GM19463 (cell line): Measurements from ENCODE around the gene NEK10.

ENCODE experiments used
- ATAC-seq: cut with Tn5 transposase; IDR thresholded peaks from one replicate; pipeline ENCODE4 v1.9.1; 2021; ENCODE audit warnings: mild to moderate bottlenecking, moderate library complexity; ENCODE audit not compliant: unreplicated experiment

The NEK10 gene

GRCh38 chr3:27252646-27253045, 116.5 kb downstream of the NEK10 start:
- ATAC-seq: no peak

GRCh38 chr3:27244374-27244773, 124.8 kb downstream of the NEK10 start:
- ATAC-seq: no peak

GRCh38 chr3:27239951-27240350, 129.2 kb downstream of the NEK10 start:
- ATAC-seq: no peak

DNA sequence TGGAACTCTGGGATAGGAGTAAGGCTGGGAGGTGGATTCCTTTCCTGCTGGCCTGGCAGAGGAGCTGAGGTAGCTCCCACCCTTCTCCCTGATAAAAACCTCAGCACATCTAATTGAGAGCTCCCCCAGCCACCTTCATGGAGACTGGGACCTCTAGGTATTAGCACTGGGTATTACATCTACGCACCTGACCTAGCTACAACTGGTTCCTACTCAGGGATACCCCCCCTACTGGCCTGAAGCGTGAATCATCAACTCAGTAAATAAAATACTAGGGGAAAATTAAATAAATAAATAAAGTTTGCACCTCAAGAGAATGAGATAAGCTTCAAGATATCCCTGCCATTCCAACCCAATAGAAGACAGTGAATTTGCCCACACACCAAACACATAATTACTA, 140.4 kb downstream of the NEK10 start:
- no peak for ATAC-seq

- no peak for ATAC-seq
These were observed 145.0 kb downstream of the NEK10 start for GRCh38 chr3:27224197-27224596.

- no peak for ATAC-seq
These were observed 147.8 kb downstream of the NEK10 start for GRCh38 chr3:27221264-27221932.

DNA sequence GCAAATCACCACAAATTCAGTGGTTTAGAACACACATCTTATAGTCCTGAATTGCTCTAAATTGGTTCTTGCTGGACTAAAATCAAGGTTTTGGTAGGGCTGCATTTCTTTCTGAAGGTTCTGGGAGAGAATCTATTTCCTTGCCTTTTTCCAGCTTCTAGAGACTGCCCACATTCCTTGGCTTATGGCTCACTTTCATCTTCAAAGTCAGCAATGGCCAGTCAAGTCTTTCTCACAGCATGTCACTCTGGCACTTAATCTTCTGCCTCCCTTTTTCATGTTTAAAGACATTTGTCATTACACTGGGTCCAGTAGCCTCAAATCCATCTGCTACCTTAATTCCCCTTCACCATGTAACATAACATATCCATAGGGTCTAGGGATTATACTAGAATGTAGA, 149.0 kb downstream of the NEK10 start:
- no peak for ATAC-seq

- no peak for ATAC-seq
These were observed 149.9 kb downstream of the NEK10 start for GRCh38 chr3:27219127-27219845.

DNA sequence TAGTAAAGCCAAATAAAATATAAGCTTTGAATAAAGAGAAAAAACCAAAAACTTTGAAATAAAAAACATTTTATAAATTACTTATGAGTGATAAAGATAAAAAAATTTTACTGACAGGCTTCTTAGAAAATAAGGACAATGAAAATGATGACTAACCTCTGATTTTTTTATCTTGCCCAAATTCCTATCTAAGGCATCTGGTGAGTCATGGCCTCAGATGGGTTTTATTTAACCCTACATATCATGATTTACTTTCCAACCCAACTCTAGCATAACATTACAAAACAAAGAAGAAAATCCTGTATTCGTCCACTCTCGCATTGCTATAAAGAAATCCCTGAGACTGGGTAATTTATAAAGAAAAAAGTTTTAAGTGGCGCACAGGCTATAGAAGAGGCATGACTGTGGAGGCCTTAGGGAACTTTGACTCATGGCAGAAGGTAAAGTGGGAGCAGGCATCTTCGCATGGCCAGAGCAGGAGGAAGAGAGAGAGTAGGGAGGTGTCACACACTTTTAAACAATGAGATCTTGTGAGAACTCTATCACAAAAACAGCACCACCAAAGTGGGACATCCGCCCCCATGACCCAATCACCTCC, 152.1 kb downstream of the NEK10 start:
- ATAC-seq: no peak

GRCh38 chr3:27216295-27216855, 152.8 kb downstream of the NEK10 start:
- no peak for ATAC-seq

- no peak for ATAC-seq
These were observed 155.7 kb downstream of the NEK10 start for GRCh38 chr3:27213450-27213849.

DNA sequence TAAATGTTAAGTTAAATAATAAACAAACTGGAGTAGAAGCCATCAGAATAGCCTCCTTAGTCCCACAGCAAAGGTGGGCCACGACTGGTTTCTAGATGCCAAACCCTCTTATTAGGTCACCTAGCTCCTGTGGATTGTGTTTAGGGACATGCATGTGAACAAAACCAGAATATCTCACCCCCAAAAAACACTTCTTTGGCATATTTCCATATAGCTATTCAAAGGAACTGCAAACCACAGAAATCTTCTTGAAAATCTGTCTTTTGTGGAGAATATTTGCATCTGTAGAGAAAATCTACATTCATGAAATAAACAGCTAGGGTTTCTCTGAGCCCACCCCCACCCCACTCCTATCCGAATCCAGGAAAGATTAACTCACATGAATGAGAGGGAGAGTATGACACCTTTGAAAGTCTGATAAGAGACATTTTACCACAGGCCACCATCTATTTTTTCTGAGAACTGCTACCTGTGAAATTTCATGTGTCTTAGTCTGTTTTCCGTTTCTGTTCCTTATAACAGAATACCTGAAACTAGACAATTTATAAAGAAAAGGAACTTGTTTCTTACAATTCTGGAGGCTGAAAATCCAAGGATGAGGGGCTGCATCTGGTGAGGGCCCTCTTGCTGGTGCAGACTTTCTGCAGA, 159.4 kb downstream of the NEK10 start:
- no peak for ATAC-seq

GRCh38 chr3:27208961-27209616, 160.1 kb downstream of the NEK10 start:
- no peak for ATAC-seq

GRCh38 chr3:27202959-27203358, 166.2 kb downstream of the NEK10 start:
- ATAC-seq: no peak

- no peak for ATAC-seq
These were observed 167.7 kb downstream of the NEK10 start for GRCh38 chr3:27201492-27201891.

DNA sequence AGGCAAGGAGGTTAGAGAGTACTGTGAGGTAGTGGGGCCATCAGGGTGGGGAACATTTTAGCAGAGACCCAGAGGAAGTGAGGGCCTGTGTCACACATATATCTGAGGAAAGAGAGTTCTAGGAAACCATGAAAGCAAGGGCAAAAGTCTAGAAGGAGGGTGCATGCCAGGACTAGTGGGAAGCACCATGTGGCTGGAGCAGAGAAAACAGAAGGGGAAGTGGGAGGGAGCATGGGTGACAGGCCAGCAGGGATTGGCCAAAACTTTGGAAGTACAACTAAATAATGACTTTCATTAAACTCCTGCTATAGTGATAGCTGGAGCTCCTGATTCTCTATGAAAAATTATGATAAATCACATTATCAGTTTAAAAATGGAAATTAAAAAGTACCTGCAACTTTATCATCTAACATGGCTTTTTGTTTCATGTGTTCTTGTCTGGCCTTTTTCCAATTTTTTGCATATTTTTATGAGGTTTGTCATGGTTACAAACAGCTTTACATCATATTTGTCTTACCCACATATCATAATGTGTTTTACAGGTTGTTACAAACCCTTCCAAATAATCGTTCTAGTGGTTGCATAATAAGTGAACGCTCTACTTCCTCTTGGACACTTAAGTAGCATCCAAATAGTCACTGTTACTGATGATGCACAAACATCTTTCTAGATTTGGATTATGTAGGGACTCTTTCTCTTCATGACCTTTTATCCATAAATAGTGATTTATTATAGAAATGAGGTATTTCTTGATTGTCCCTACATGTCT, 168.3 kb downstream of the NEK10 start:
- ATAC-seq: no peak

DNA sequence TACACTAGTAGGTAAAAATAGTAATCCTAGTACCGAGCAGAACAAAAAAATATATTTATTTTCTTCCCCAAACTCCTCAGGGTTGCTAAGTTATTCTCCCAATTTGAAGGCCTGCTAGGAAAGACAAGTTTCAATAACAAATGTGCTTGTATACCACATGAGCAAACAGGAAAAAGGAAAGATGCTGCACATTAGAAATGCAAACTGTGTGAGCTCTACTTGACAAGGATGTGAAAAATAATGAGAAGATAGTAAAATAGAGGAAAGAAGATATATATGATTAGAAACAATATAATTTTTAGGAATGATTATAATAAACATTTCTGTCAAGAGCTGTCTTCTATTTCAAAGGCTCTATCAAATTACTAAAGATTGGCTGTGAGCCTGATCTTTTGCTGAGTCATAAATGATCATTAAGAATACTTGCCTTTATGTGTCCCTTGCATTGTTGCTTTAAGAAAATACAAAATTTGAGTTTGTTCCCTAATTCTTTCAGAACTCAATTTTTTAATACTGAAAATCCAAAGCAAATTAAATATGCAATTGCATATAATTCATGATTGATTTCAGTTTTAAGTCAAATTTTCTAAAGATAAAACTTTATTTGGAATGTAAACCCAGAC, 174.2 kb downstream of the NEK10 start:
- no peak for ATAC-seq

DNA sequence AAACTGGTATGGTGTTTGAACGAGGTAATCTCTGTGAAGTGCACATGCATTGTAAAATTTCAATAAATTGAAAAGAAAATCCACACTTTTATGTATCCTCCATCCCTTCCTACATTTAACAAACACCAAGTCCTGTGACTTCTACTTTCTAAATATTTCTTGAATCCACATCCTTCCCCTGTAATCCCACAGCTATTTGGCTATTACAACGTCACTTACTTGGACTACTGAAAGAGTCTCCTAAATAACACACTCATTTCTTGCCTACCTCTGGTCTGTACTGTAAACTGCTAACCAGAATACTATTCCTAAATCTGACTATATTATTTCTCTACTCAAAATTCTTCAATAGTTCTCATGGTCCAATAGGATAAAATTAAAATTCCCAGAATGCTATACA, 176.1 kb downstream of the NEK10 start:
- no peak for ATAC-seq

DNA sequence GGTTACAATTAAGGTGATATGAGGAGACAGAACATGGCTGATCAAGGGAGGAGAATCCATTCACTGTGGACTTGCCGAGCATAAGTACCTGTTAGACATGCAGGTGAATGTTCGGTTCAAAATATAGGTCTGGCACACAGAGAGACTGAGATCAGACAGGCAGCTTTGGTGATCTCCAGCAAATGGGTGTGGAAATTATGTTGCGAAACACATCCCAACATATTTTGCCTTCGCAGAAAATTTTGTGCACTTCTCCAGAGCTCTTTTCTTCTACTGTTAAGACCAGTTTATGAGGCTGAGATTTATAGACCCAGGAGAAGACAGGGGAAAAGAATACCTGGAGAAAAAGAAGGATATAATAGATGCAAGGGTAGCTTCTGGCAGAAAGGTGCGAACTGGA, 183.2 kb downstream of the NEK10 start:
- no peak for ATAC-seq
